Measurements from ENCODE around the gene PLCB2.

- no peak for TF ChIP-seq POLR2A (IDR thresholded peaks at IDR 0.05; ENCODE audit: low read length)
- TF ChIP-seq GATA1 (IDR thresholded peaks at IDR 0.05; ENCODE audit: low read depth, low read length) = no peak
Measured at GRCh38 chr15:40250304-40250656, 57.5 kb downstream of the PLCB2 start.

Data from erythroblast (primary cell).